A549 (cell line): ENCODE data around the gene SH3RF3. TPM values are rescaled to one million over a fixed set of nuclear protein-coding genes. Genes with fewer than 3 reads are reported as not detected.

Experiments used
- ATAC-seq, 2 experiments: fragments of 200-7000 bp in 1 of 2; fragments of >200 bp in 1 of 2; cut with Nextera tagmentation in 1 of 2; cut with Tn5 transposase in 1 of 2; 3 replicates each; pipeline versions ENCODE4 v1.8.0 to v1.9.1; 2018 to 2020; ENCODE audit warnings: mild to moderate bottlenecking in 1 of 2, moderate library complexity in 1 of 2
- CTCF ChIA-PET: fragments of 300-600 bp; sonication (Branson Sonifier 250); formaldehyde crosslinking; extraction: SDS; loops from one replicate; lab custom pipeline; 2021; ENCODE audit warnings: antibody characterized with exemption, inconsistent platforms; lab: Yijun Ruan, JAX
- POLR2A ChIA-PET: fragments of 350-600 bp; formaldehyde crosslinking; extraction: SDS; loops from one replicate; lab custom pipeline; 2021; ENCODE audit warnings: antibody characterized with exemption, inconsistent platforms; lab: Yijun Ruan, JAX
- DNase-seq, 2 experiments: peaks; one replicate each; pipeline versions ENCODE4 v3.0.0 to v3.0.0-alpha.2; 2011 to 2016; ENCODE audit warnings: low read depth in 1 of 2, low spot score in 1 of 2
- FAIRE-seq: peaks from 2 replicates; lab custom pipeline; 2011; peaks lifted over from hg19 to GRCh38; lab: Jason Lieb, UNC
- H3K27ac ChIP-seq, 2 experiments: fragments of >200 bp; sonication (Bioruptor Twin); formaldehyde crosslinking; 3 replicates each; pipeline ENCODE4 v1.5.1; 2016 to 2017
- H3K4me1 ChIP-seq: fragments of >200 bp; sonication (Bioruptor Twin); formaldehyde crosslinking; 3 replicates; pipeline ENCODE4 v1.6.1; 2016
- H3K4me2 ChIP-seq: fragments of >200 bp; sonication (Bioruptor Twin); formaldehyde crosslinking; 3 replicates; pipeline ENCODE4 v1.6.1; 2016
- H3K4me3 ChIP-seq: fragments of >200 bp; sonication (Bioruptor Twin); formaldehyde crosslinking; 3 replicates; pipeline ENCODE4 v1.5.1; 2016
- H3K9me3 ChIP-seq: fragments of >200 bp; sonication (Bioruptor Twin); formaldehyde crosslinking; 3 replicates; pipeline ENCODE4 v1.6.1; 2016
- ATOH8 ChIP-seq: fragments of 250-450 bp; sonication (Bioruptor Pico); IDR thresholded peaks from 2 replicates; pipeline ENCODE4 v1.5.0; 2020; ENCODE audit warnings: low read depth, mild to moderate bottlenecking, moderate library complexity
- BCL3 ChIP-seq: fragments of >200 bp; sonication (Bioruptor Twin); formaldehyde crosslinking; IDR thresholded peaks from 3 replicates; pipeline ENCODE4 v1.6.1; 2016
- BHLHE40 ChIP-seq: IDR thresholded peaks from 2 replicates; pipeline ENCODE4 v1.6.1; 2012; ENCODE audit warnings: low read depth, low read length, inconsistent platforms
- CBX2 ChIP-seq: fragments of 200-600 bp; sonication (generic); IDR thresholded peaks from 2 replicates; pipeline ENCODE4 v1.6.1; 2016; ENCODE audit warnings: low read depth, mild to moderate bottlenecking, borderline replicate concordance
- CBX8 ChIP-seq: fragments of 200-600 bp; sonication (generic); IDR thresholded peaks from 2 replicates; pipeline ENCODE4 v1.6.1; 2016
- CHD2 ChIP-seq: fragments of 150-350 bp; IDR thresholded peaks from 2 replicates; pipeline ENCODE4 v1.6.1; 2014; ENCODE audit warnings: low read length; ENCODE audit not compliant: partially characterized antibody
- EHMT2 ChIP-seq: fragments of 200-600 bp; sonication (generic); IDR thresholded peaks from 2 replicates; pipeline ENCODE4 v1.6.1; 2016; ENCODE audit warnings: antibody characterized with exemption, low read depth, mild to moderate bottlenecking, moderate library complexity
- FOXS1 ChIP-seq: fragments of 250-450 bp; sonication (Bioruptor Pico); IDR thresholded peaks from 2 replicates; pipeline ENCODE4 v1.5.0; 2020; ENCODE audit warnings: mild to moderate bottlenecking, moderate library complexity
- HDAC2 ChIP-seq: fragments of 200-600 bp; sonication (generic); IDR thresholded peaks from 2 replicates; pipeline ENCODE4 v1.6.1; 2016
- JUNB ChIP-seq: fragments of >200 bp; sonication (Bioruptor Twin); formaldehyde crosslinking; IDR thresholded peaks from 2 replicates; pipeline ENCODE4 v1.6.1; 2016
- KDM1A ChIP-seq: fragments of 200-600 bp; sonication (generic); IDR thresholded peaks from 2 replicates; pipeline ENCODE4 v1.6.1; 2016; ENCODE audit warnings: low read depth, mild to moderate bottlenecking
- KDM5A ChIP-seq: fragments of 200-600 bp; sonication (generic); IDR thresholded peaks from 2 replicates; pipeline ENCODE4 v1.6.1; 2016; ENCODE audit warnings: antibody characterized with exemption, mild to moderate bottlenecking
- MAZ ChIP-seq: fragments of 150-350 bp; IDR thresholded peaks from 2 replicates; pipeline ENCODE4 v1.6.1; 2014; ENCODE audit warnings: antibody characterized with exemption, low read depth, low read length, borderline replicate concordance
- NPAS2 ChIP-seq: fragments of 250-450 bp; sonication (Bioruptor Pico); IDR thresholded peaks from 2 replicates; pipeline ENCODE4 v1.8.0; 2022; ENCODE audit warnings: mild to moderate bottlenecking, moderate library complexity, borderline replicate concordance
- NR3C1 ChIP-seq: fragments of >200 bp; sonication (Bioruptor Twin); formaldehyde crosslinking; IDR thresholded peaks from 3 replicates; pipeline ENCODE4 v1.6.1; 2017
- POLR2A ChIP-seq: IDR thresholded peaks from 2 replicates; pipeline ENCODE4 v1.6.1; 2012; ENCODE audit warnings: mild to moderate bottlenecking, low read length
- POLR2AphosphoS2 ChIP-seq: conservative IDR thresholded peaks from 2 replicates; pipeline ENCODE4 v1.6.1; 2012; ENCODE audit warnings: low read length, improper control_type of control experiment, inconsistent platforms
- RARB ChIP-seq: fragments of 250-450 bp; sonication (Bioruptor Pico); IDR thresholded peaks from 2 replicates; pipeline ENCODE4 v1.8.0; 2021; ENCODE audit warnings: mild to moderate bottlenecking, moderate library complexity
- SMC3 ChIP-seq: fragments of >200 bp; sonication (Bioruptor Twin); formaldehyde crosslinking; IDR thresholded peaks from 3 replicates; pipeline ENCODE4 v1.6.1; 2018; ENCODE audit warnings: inconsistent platforms
- SREBF2 ChIP-seq: fragments of 450-650 bp; IDR thresholded peaks from 2 replicates; pipeline ENCODE4 v1.6.1; 2014; ENCODE audit warnings: mild to moderate bottlenecking, moderate library complexity
- USF2 ChIP-seq: fragments of 450-650 bp; IDR thresholded peaks from 2 replicates; pipeline ENCODE4 v1.6.1; 2014; ENCODE audit warnings: antibody characterized with exemption
- ZNF302 ChIP-seq: fragments of 250-450 bp; sonication (Bioruptor Pico); IDR thresholded peaks from 2 replicates; pipeline ENCODE4 v1.9.0; 2021; ENCODE audit warnings: inconsistent platforms, mild to moderate bottlenecking, moderate library complexity
- WGBS: methylation state at CpG from one replicate; pipeline ENCODE4 v1.1.6; 2017; ENCODE audit errors: missing lambda C conversion rate; 5-methylcytosine and 5-hydroxymethylcytosine counted together
- polyA plus RNA-seq, 4 experiments: library from polyadenylated mRNA; depleted of rRNA in 3 of 4; stranded (reverse); fragments of >200 nt; fragmentation: RNase III in 1 of 4; extraction: RNeasy Plus Mini Kit Qiagen cat#74134 plus additional on column Dnase treatment in 1 of 4; gene quantifications; 2 replicates in 3 of 4; 3 replicates in 1 of 4; pipeline ENCODE4 v1.2.3, GENCODE V29; 2011 to 2017

Gene SH3RF3
- polyA plus RNA-seq, 2 of the 4 experiments (the other 2 are of a cell fraction), result 0.04 to 0.21 TPM

- TF ChIP-seq ZNF302 (CRISPR knock-in tag), result no peak
- no peak for TF ChIP-seq MAZ
- TF ChIP-seq SREBF2, result no peak
- no peak for TF ChIP-seq FOXS1 (CRISPR knock-in tag)
- no peak for TF ChIP-seq NR3C1
- no peak for TF ChIP-seq RARB (CRISPR knock-in tag)
- no peak for TF ChIP-seq POLR2A
- TF ChIP-seq BHLHE40, result no peak
- no peak for TF ChIP-seq CBX8
- no peak for TF ChIP-seq SMC3
- no peak for TF ChIP-seq CHD2
- TF ChIP-seq BCL3, result no peak
- no peak for TF ChIP-seq CBX2
- no peak for TF ChIP-seq NPAS2 (CRISPR knock-in tag)
- TF ChIP-seq POLR2AphosphoS2, result no peak
- no peak for TF ChIP-seq EHMT2
- TF ChIP-seq KDM5A, result no peak
- no peak for TF ChIP-seq HDAC2
- TF ChIP-seq ATOH8 (CRISPR knock-in tag), result no peak
- no peak for TF ChIP-seq KDM1A
- WGBS, result 20% methylated on average over 7 of the region's 7 CpGs
- H3K9me3 ChIP-seq, result peaks cover 3% of the 10 kb centered on the region; the same call in 2 of the 3 replicates
- no peaks in the 10 kb centered on the region for H3K4me1 ChIP-seq
- no peak overlapping the region for H3K4me3 ChIP-seq
- ChIA-PET CTCF (no interaction called here), POLR2A (no interaction called here)
- no peak overlapping the region for H3K4me2 ChIP-seq
- ATAC-seq, result no peak
- FAIRE-seq, result no peak
- no peak for DNase-seq
- H3K27ac ChIP-seq, result no peak overlapping the region
Observed at GRCh38 chr2:109356324-109357035, 227.5 kb downstream of the SH3RF3 start.

- H3K9me3 ChIP-seq, result no peaks in the 10 kb centered on the region
- WGBS, result 25% methylated on average over 4 of the region's 4 CpGs
- H3K4me2 ChIP-seq, result no peak overlapping the region
- no peak for ATAC-seq
- TF ChIP-seq EHMT2, result no peak
- ChIA-PET POLR2A (no interaction called here), CTCF (no interaction called here)
- no peak for FAIRE-seq
- no peak for DNase-seq
- H3K4me3 ChIP-seq, result no peak overlapping the region
- H3K27ac ChIP-seq, result no peak overlapping the region
- no peaks in the 10 kb centered on the region for H3K4me1 ChIP-seq
Observed at GRCh38 chr2:109364217-109364616, 235.2 kb downstream of the SH3RF3 start.

GRCh38 chr2:109365131-109365530 lies 236.1 kb downstream of the SH3RF3 start:
- POLR2A ChIA-PET, result no interaction called here

More at GRCh38 chr2:109365131-109365530, 236.1 kb downstream of the SH3RF3 start:
- CTCF ChIA-PET, result no interaction called here
- FAIRE-seq, result no peak
- H3K27ac ChIP-seq, result no peak overlapping the region
- no peaks in the 10 kb centered on the region for H3K4me1 ChIP-seq
- TF ChIP-seq SMC3, result no peak
- TF ChIP-seq USF2, result no peak
- no peak for TF ChIP-seq BCL3
- TF ChIP-seq POLR2AphosphoS2, result no peak
- no peak for TF ChIP-seq NR3C1
- TF ChIP-seq JUNB, result no peak
- TF ChIP-seq, all 56 proteins: peak for 0
- Histone ChIP-seq H3K4me3 (no peak overlapping the region), H3K4me2 (no peak overlapping the region), H3K9me3 (no peaks in the 10 kb centered on the region)
- DNase-seq (no peak), ATAC-seq (no peak)
- whole genome bisulfite sequencing, result 27% methylated on average over 3 of the region's 3 CpGs
